Measurements from ENCODE around the gene MMEL1. TPM values are rescaled to one million over a fixed set of nuclear protein-coding genes. Genes with fewer than 3 reads are reported as not detected.
A peak's percentile ranks its signal among the peaks of the same experiment; 100 is the strongest.

Gene MMEL1
- total RNA-seq, 1 donor from 2014 or later, result not detected

DNA sequence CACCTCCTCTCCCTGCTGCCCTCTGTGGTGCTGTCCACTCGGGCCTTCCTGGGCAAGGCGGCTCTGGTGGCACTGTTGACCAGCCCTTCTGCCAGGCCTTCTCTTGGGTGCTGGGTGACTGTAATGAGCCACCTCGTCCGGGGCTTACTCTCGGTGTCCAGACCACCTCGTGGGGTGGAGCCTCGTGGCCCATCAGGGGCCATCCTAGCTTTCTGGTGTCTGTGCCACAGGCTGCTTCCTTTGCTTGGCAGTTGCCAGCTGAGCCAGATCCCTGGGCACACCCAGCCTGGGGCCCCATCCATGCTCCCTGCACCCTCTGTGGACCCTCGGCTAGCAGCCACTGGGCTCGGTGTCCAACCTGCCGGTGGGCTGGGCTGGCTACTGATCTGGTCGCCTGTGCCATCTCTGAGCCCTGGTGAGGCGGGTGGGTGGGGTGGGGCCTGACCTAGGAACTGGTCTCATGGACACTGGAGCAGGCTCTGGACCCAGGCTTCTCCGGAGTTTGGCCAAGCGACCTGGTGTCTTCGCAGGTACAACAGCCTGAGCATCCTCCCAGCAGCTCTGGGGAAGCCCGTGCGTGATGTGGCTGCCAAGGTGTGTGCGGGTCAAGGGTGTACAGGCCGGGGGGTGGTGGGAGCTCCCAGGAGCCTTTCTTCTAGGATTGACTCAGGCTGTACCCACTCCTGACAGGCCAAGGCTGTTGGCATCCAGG lies 44.8 kb downstream of the MMEL1 start:
- DNase-seq (ENCODE audit: extremely low spot score, unreplicated experiment), result no peak
- TF ChIP-seq, protein P1, sequence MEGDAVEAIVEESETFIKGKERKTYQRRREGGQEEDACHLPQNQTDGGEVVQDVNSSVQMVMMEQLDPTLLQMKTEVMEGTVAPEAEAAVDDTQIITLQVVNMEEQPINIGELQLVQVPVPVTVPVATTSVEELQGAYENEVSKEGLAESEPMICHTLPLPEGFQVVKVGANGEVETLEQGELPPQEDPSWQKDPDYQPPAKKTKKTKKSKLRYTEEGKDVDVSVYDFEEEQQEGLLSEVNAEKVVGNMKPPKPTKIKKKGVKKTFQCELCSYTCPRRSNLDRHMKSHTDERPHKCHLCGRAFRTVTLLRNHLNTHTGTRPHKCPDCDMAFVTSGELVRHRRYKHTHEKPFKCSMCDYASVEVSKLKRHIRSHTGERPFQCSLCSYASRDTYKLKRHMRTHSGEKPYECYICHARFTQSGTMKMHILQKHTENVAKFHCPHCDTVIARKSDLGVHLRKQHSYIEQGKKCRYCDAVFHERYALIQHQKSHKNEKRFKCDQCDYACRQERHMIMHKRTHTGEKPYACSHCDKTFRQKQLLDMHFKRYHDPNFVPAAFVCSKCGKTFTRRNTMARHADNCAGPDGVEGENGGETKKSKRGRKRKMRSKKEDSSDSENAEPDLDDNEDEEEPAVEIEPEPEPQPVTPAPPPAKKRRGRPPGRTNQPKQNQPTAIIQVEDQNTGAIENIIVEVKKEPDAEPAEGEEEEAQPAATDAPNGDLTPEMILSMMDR (IDR thresholded peaks at IDR 0.05), result no peak
- Mint-ChIP-seq H3K27ac (ENCODE audit: unreplicated experiment) (no peak overlapping the region), H3K36me3 (ENCODE audit: unreplicated experiment) (peaks cover 1% of the 10 kb centered on the region), H3K4me1 (ENCODE audit: unreplicated experiment) (peaks cover 15% of the 10 kb centered on the region), H3K27me3 (ENCODE audit: unreplicated experiment) (no peaks in the 10 kb centered on the region), H3K4me3 (ENCODE audit: unreplicated experiment) (peak overlapping the region; percentile 71), H3K9me3 (ENCODE audit: unreplicated experiment) (no peaks in the 10 kb centered on the region)

DNA sequence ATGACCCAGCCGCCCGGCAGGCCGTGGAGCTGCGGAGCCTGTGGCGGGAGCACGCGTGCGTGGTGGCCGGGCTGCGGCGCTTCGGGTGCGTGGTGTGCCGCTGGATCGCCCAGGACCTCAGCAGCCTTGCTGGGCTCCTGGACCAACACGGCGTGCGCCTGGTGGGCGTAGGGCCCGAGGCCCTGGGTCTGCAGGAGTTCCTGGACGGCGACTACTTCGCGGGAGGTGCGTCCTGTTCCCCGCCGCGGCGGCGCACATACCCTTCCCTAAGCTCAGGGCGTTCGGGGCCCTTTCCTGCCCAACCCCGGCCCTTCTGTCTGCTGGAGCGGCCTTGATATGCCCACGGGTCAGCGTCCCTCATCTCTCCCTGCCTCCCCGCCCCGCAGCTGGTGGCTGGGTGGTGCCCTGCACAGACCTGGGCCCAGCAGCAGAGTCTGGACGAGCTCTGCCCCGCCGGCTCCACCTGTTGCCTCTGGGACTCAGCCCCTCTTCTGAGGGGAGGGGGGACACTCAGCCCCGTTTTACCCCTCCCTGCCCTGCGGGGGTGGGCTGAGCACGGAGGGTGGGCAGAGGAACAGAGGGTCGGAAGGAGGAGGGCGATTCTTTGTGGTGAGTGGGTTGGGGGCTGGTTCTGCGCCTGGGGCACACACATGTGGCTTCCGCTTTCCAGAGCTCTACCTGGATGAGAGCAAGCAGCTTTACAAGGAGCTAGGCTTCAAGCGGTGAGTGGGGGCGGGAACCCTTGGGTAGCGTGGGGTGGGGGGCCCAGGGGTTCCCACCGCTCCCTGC lies 45.6 kb downstream of the MMEL1 start:
- no peak for DNase-seq (ENCODE audit: extremely low spot score, unreplicated experiment)
- H3K4me1 Mint-ChIP-seq (ENCODE audit: unreplicated experiment), result peaks cover 15% of the 10 kb centered on the region
- peak overlapping the region; percentile 71 for H3K4me3 Mint-ChIP-seq (ENCODE audit: unreplicated experiment)
- no peaks in the 10 kb centered on the region for H3K27me3 Mint-ChIP-seq (ENCODE audit: unreplicated experiment)
- peaks cover 1% of the 10 kb centered on the region for H3K36me3 Mint-ChIP-seq (ENCODE audit: unreplicated experiment)
- TF ChIP-seq, protein P1 (IDR thresholded peaks at IDR 0.05), result no peak
- H3K27ac Mint-ChIP-seq (ENCODE audit: unreplicated experiment), result no peak overlapping the region
- H3K9me3 Mint-ChIP-seq (ENCODE audit: unreplicated experiment), result no peaks in the 10 kb centered on the region

DNA sequence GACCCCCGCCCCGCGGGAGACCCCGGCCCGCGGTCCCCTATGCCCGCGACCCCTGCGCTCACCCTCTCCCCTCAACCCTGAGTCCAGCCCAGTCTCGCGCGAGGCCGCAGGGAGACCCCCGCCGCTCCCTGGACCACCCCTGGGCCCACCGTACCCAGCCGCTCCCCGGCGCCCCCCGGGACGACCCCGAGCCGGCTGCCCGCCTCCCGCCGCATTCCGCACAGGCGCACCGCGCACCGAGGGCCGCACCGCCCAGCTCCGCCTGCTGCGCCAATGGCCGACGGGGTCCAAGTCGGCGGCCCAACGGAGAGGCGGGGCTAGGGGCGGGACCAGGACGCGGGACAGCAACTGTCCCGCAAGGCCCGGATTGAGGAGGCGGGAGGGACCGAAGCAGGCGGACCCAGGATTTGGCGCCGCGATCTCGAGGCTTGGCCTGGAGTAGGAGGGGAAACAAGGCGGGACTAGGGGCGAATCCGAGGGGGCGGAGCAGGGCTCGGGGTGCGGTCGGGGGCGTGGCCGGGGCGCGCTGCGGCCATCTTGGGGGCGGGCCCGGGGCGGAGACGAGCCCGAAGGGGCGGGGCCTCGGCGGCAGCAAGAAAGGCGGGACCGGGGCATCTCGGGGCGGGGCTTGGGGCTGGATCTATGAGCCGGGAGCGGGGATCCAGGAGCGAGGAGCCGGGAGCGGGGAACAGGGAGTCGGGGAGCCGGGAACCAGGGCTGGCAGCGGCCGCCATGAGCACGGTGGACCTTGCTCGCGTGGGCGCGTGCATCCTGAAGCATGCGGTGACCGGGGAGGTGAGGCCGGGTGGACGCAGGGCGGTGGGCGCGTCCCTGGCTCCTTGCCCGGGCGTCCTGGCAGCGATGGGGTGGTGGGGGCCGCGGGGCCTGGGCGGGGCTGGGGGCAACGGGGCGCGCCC lies 46.4 kb downstream of the MMEL1 start, which contains the start of gene PRXL2B:
PRXL2B (plus strand) TSS at position 624 of the 917 bp plus-strand sequence; CDS start at position 733, 109 bp downstream.
- peaks cover 15% of the 10 kb centered on the region for H3K4me1 Mint-ChIP-seq (ENCODE audit: unreplicated experiment)
- DNase-seq (ENCODE audit: extremely low spot score, unreplicated experiment), result peak; percentile 100
- TF ChIP-seq, protein P1 (IDR thresholded peaks at IDR 0.05), result no peak
- H3K9me3 Mint-ChIP-seq (ENCODE audit: unreplicated experiment), result no peaks in the 10 kb centered on the region
- H3K4me3 Mint-ChIP-seq (ENCODE audit: unreplicated experiment), result peak within 1 kb of the TSS; percentile 85
- H3K36me3 Mint-ChIP-seq (ENCODE audit: unreplicated experiment), result peaks cover 1% of the 10 kb centered on the region
- H3K27me3 Mint-ChIP-seq (ENCODE audit: unreplicated experiment), result peaks cover 2% of the 10 kb centered on the region
- H3K27ac Mint-ChIP-seq (ENCODE audit: unreplicated experiment), result peak within 1 kb of the TSS; percentile 89

DNA sequence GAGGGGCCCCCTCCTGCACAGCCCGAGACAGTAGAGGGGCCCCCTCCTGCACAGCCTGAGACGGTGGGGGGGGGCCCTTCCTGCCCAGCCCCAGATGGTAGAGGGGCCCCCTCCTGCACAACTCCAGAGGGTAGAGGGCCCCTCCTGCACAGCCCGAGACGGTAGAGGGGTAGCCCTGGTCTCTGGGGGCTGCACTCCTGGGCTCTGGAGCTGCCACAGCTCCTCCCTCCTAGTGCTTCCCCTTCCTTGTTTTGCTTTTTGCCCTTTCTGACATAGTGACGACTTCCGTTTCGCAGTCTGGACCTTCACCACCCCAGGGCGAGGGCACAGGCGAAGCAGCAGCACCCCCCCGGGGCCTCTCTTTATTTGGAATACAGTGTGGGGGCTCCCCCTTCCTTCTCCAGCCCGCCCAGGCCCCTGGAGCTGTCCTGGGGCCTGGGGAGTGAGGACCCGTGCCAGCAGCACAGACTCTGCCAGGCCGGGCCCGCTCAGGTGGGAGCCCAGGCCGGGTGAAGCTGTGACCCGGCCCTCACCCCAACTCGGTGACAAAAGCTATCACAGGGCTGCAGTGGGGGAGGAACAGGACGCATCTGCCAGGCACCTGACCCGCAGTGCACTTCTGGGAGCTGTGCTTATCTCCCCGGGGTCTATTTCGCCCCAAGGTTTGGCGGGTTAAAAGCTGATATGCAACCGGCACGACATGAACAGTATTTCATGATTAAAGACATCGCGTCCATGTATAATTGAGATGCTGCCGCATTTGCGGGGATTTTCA lies 47.3 kb downstream of the MMEL1 start:
- H3K9me3 Mint-ChIP-seq (ENCODE audit: unreplicated experiment), result no peaks in the 10 kb centered on the region
- H3K27me3 Mint-ChIP-seq (ENCODE audit: unreplicated experiment), result peaks cover 3% of the 10 kb centered on the region
- H3K27ac Mint-ChIP-seq (ENCODE audit: unreplicated experiment), result peak overlapping the region; percentile 27
- peaks cover 15% of the 10 kb centered on the region for H3K4me1 Mint-ChIP-seq (ENCODE audit: unreplicated experiment)
- H3K4me3 Mint-ChIP-seq (ENCODE audit: unreplicated experiment), result peak overlapping the region; percentile 85
- no peak for DNase-seq (ENCODE audit: extremely low spot score, unreplicated experiment)
- TF ChIP-seq, protein P1 (IDR thresholded peaks at IDR 0.05), result no peak
- peaks cover 1% of the 10 kb centered on the region for H3K36me3 Mint-ChIP-seq (ENCODE audit: unreplicated experiment)

Data from osteocyte (in vitro differentiated cells).